HL-60 (cell line): ENCODE results near the gene DDIAS.

Experiments
- CTCF ChIP-seq: IDR thresholded peaks from one replicate; pipeline ENCODE4 v1.5.1; 2011; ENCODE audit warnings: low read length, control low read depth, inconsistent platforms; ENCODE audit not compliant: insufficient read depth
- GABPA ChIP-seq: IDR thresholded peaks from 2 replicates; pipeline ENCODE4 v1.6.1; 2012; ENCODE audit warnings: low read depth
- POLR2AphosphoS5 ChIP-seq: IDR thresholded peaks from 2 replicates; pipeline ENCODE4 v1.6.1; 2012; ENCODE audit warnings: low read depth

DNA sequence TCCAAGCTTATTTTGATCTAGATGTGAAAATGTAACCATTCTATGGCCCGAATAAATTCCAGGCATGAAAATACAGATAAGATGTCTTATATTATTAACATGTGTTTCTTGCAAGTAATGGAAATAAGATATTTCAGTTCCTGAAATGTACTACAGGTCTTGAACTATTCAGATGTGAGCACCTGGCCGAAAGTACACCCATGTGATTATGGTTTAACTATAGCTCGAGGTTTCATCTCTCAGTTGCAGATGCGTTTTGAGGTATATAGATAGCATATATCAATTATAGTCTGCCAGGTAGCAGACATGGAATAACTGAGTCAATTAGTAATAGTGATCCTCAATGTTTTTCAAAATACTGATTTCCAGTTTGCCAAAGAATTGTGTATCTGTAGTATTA, 68.3 kb downstream of the DDIAS start:
- TF ChIP-seq CTCF (no peak), POLR2AphosphoS5 (no peak), GABPA (no peak)
